ENCODE data around the gene FOXJ1.

DNA sequence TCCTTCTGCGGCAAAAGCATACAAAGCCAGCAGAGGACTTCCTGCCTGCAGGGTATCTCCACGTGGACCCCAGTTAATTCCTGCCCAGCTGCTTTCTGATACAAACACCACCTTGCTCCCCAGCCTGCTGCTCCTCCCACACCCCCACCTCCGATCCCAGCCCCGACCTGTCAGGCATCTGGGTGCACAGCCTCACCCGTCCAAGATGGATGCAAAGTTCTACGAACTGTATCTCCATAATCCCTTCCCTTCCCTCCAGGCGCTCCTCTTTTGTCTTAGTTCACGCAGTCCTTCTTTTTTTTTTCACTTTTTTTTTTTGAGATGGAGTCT is 15.6 kb upstream of the FOXJ1 start:
- TF ChIP-seq, protein P1, sequence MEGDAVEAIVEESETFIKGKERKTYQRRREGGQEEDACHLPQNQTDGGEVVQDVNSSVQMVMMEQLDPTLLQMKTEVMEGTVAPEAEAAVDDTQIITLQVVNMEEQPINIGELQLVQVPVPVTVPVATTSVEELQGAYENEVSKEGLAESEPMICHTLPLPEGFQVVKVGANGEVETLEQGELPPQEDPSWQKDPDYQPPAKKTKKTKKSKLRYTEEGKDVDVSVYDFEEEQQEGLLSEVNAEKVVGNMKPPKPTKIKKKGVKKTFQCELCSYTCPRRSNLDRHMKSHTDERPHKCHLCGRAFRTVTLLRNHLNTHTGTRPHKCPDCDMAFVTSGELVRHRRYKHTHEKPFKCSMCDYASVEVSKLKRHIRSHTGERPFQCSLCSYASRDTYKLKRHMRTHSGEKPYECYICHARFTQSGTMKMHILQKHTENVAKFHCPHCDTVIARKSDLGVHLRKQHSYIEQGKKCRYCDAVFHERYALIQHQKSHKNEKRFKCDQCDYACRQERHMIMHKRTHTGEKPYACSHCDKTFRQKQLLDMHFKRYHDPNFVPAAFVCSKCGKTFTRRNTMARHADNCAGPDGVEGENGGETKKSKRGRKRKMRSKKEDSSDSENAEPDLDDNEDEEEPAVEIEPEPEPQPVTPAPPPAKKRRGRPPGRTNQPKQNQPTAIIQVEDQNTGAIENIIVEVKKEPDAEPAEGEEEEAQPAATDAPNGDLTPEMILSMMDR (IDR thresholded peaks at IDR 0.05) = no peak
- no peak for TF ChIP-seq POLR2A (IDR thresholded peaks at IDR 0.05)
- no peak for TF ChIP-seq POLR2AphosphoS5 (IDR thresholded peaks at IDR 0.05)
